K562 (cell line): ENCODE data around the gene MVK. TPM values are rescaled to one million over a fixed set of nuclear protein-coding genes. Genes with fewer than 3 reads are reported as not detected.

Experiments used
- ATAC-seq: fragments of 200-7000 bp; cut with Tn5 transposase; 3 replicates; pipeline ENCODE4 v1.9.1; 2020; ENCODE audit warnings: moderate library complexity
- BruUV-seq: library from RNA; stranded (reverse); fragments of 400-500 nt; replicated peaks from 2 replicates; lab custom pipeline; 2021; lab: Mats Ljungman, UMichigan
- CTCF ChIA-PET: fragments of 300-600 bp; formaldehyde crosslinking; extraction: SDS; loops from one replicate; lab custom pipeline; 2021; ENCODE audit warnings: low intra/inter-chr PET ratio; lab: Yijun Ruan, JAX
- POLR2A ChIA-PET: fragments of 300-600, 350-650 bp; sonication (Branson Sonifier 250); formaldehyde crosslinking; extraction: SDS; loops from one replicate; lab custom pipeline; 2021; ENCODE audit warnings: antibody characterized with exemption, inconsistent platforms; lab: Yijun Ruan, JAX
- DNase-seq, 4 experiments: peaks; one replicate each; pipeline versions ENCODE4 v3.0.0 to v3.0.0-alpha.2; 2011 to 2018; ENCODE audit warnings: low spot score in 3 of 4, mixed read lengths in 3 of 4; ENCODE audit errors: extremely low read depth in 1 of 4
- FAIRE-seq: peaks from 2 replicates; lab custom pipeline; 2011; peaks lifted over from hg19 to GRCh38; lab: Jason Lieb, UNC
- H2AFZ ChIP-seq: 2 replicates; pipeline ENCODE4 v1.6.0; 2011; ENCODE audit warnings: low read depth, low read length, control low read depth, inconsistent platforms
- H3K27ac ChIP-seq: fragments of 200-600 bp; 3 replicates; pipeline ENCODE4 v1.8.0; 2011; ENCODE audit warnings: low read depth, mild to moderate bottlenecking, control low read depth, inconsistent platforms, low read length, moderate library complexity, mixed read lengths; ENCODE audit errors: extremely low read depth
- H3K27me3 ChIP-seq, 2 experiments: fragments of 300-600 bp in 1 of 2; 2 replicates in 1 of 2; 3 replicates in 1 of 2; pipeline versions ENCODE4 v1.6.0 to v1.8.0; 2011; ENCODE audit warnings: inconsistent platforms in 2 of 2, low read length in 2 of 2, mild to moderate bottlenecking in 1 of 2, mixed read lengths in 1 of 2, moderate library complexity in 1 of 2; ENCODE audit not compliant: control insufficient read depth in 2 of 2, insufficient read depth in 2 of 2
- H3K36me3 ChIP-seq: fragments of 300-600 bp; 3 replicates; pipeline ENCODE4 v1.8.0; 2011; ENCODE audit warnings: mild to moderate bottlenecking, low read length, inconsistent platforms; ENCODE audit not compliant: control insufficient read depth, insufficient read depth
- H3K4me1 ChIP-seq, 2 experiments: fragments of 200-600 bp in 1 of 2; replicated peaks in 1 of 2; 2 replicates in 1 of 2; 3 replicates in 1 of 2; pipeline versions ENCODE4 v1.5.1 to v1.8.0; 2011; ENCODE audit warnings: inconsistent platforms in 2 of 2, low read length in 2 of 2, mild to moderate bottlenecking in 1 of 2, mixed read lengths in 1 of 2, moderate library complexity in 1 of 2; ENCODE audit not compliant: control insufficient read depth in 2 of 2, insufficient read depth in 2 of 2
- H3K4me2 ChIP-seq: 2 replicates; pipeline ENCODE4 v1.6.1; 2011; ENCODE audit warnings: low read length, control low read depth, inconsistent platforms, mixed read lengths; ENCODE audit not compliant: insufficient read depth
- H3K4me3 ChIP-seq: fragments of 200-600 bp; sonication (generic), shearing (Covaris generic); 2 replicates; pipeline ENCODE4 v1.5.1; 2016; ENCODE audit warnings: control low read depth, inconsistent platforms
- H3K79me2 ChIP-seq: fragments of 200-600 bp; 3 replicates; pipeline ENCODE4 v1.8.0; 2011; ENCODE audit warnings: low read length, inconsistent platforms; ENCODE audit not compliant: control insufficient read depth, insufficient read depth
- H3K9ac ChIP-seq, 2 experiments: 2 replicates each; pipeline versions ENCODE4 v1.6.0 to v1.6.1; 2011; ENCODE audit warnings: low read depth in 2 of 2, low read length in 2 of 2, control low read depth in 1 of 2, inconsistent platforms in 1 of 2, mild to moderate bottlenecking in 1 of 2, mixed read lengths in 1 of 2; ENCODE audit not compliant: insufficient read depth in 1 of 2
- H3K9me1 ChIP-seq: one replicate; pipeline ENCODE4 v1.6.0; 2011; ENCODE audit warnings: inconsistent platforms, mild to moderate bottlenecking, low read length, moderate library complexity; ENCODE audit not compliant: control insufficient read depth, insufficient read depth
- H3K9me3 ChIP-seq: replicated peaks from 2 replicates; pipeline ENCODE4 v1.5.1; 2011; ENCODE audit warnings: low read depth, low read length, inconsistent platforms; ENCODE audit not compliant: control insufficient read depth, insufficient read depth
- H4K20me1 ChIP-seq: replicated peaks from 2 replicates; pipeline ENCODE4 v1.6.1; 2011; ENCODE audit warnings: low read length, inconsistent platforms, mixed read lengths; ENCODE audit not compliant: control insufficient read depth, insufficient read depth
- BCOR ChIP-seq: fragments of 450-650 bp; IDR thresholded peaks from 2 replicates; pipeline ENCODE4 v1.6.1; 2016
- CHD2 ChIP-seq: IDR thresholded peaks from 2 replicates; pipeline ENCODE4 v1.6.1; 2011; ENCODE audit warnings: low read depth, low read length
- HLTF ChIP-seq: fragments of 450-650 bp; IDR thresholded peaks from 2 replicates; pipeline ENCODE4 v1.6.1; 2016
- NFE2 ChIP-seq: IDR thresholded peaks from 2 replicates; pipeline ENCODE4 v1.6.1; 2014; ENCODE audit warnings: antibody characterized with exemption, low read depth
- RBM25 ChIP-seq: fragments of 200-400 bp; formaldehyde crosslinking; IDR thresholded peaks from 2 replicates; pipeline ENCODE4 v1.6.1; 2018; ENCODE audit warnings: low read length, low read depth, moderate library complexity; ENCODE audit not compliant: severe bottlenecking
- ZFP36 ChIP-seq: fragments of 150-350 bp; IDR thresholded peaks from 2 replicates; pipeline ENCODE4 v1.6.1; 2018; ENCODE audit warnings: low read length, low read depth; ENCODE audit not compliant: partially characterized antibody
- WGBS: fragments of 100-300 bp; shearing (Covaris generic); methylation state at CpG from one replicate; pipeline ENCODE4 v1.1.6; 2016; ENCODE audit warnings: low coverage, mixed read lengths; ENCODE audit not compliant: insufficient coverage; ENCODE audit errors: missing lambda C conversion rate; 5-methylcytosine and 5-hydroxymethylcytosine counted together
- in situ Hi-C: fragments of 300-500 bp; cut with MboI; formaldehyde crosslinking; loops from 4 replicates; pipeline ENCODE4 v1.15.0; 2018; ENCODE audit warnings: inconsistent platforms, mixed read lengths
- intact Hi-C: fragments of 100-400 bp; cut with micrococcal nuclease; formaldehyde crosslinking; loops from 2 replicates; pipeline ENCODE4 v1.14.2; 2022
- polyA plus RNA-seq, 8 experiments: library from polyadenylated mRNA; depleted of rRNA in 4 of 8; stranded (reverse) in 5 of 8; unstranded in 3 of 8; fragments of >200 nt; fragmentation: Nextera tagmentation in 2 of 8; fragmentation: Illumina TruSeq in 1 of 8; extraction: Ambion mirVana in 2 of 8; extraction: Trizol in 1 of 8; gene quantifications; 2 replicates each; pipeline versions ENCODE4 v1.2.1 to v1.2.3, GENCODE V29; 2011 to 2014; ENCODE audit warnings: inconsistent platforms in 1 of 8, missing spikeins in 1 of 8
- total RNA-seq, 7 experiments: library from RNA; depleted of rRNA in 6 of 7; stranded (reverse); fragments of >200 nt in 6 of 7; fragmentation: Illumina TruSeq in 2 of 7; extraction: Trizol in 2 of 7; gene quantifications; 2 replicates each; pipeline versions ENCODE4 v1.2.1 to v1.2.3, GENCODE V29; 2011 to 2021; ENCODE audit warnings: low replicate concordance in 1 of 7

MVK gene
- total and polyA plus RNA-seq, 9 of the 15 experiments (the other 6 are each of a cell fraction or from before 2014, with no cell fraction given), result 0.41 to 33.6 (median 18.8) TPM

GRCh38 chr12:109638735-109639134 lies 65.1 kb downstream of the MVK start:
- intact Hi-C loops, result no loop called here
- no TSS peak for BruUV-seq

GRCh38 chr12:109639151-109639872 lies 65.7 kb downstream of the MVK start:
- H3K27ac ChIP-seq, result no peak overlapping the region
- ChIA-PET CTCF (no interaction called here), POLR2A (no interaction called here)
- H3K36me3 ChIP-seq, result no peaks in the 10 kb centered on the region
- H3K4me3 ChIP-seq, result no peak overlapping the region
- no peak overlapping the region for H3K9ac ChIP-seq
- no peak overlapping the region for H3K4me2 ChIP-seq
- no peak overlapping the region for H2AFZ ChIP-seq
- intact Hi-C loops (no loop called here), in situ Hi-C loops (no loop called here)
- no peaks in the 10 kb centered on the region for H3K4me1 ChIP-seq
- no peaks in the 10 kb centered on the region for H3K9me1 ChIP-seq
- TF ChIP-seq NFE2, result no peak
- TF ChIP-seq RBM25, result peak; percentile 72
- TF ChIP-seq CHD2, result peak; percentile 19; the same call in 1 of the 2 replicates
- peak; percentile 47; the same call in 1 of the 2 replicates for TF ChIP-seq BCOR
- ATAC-seq (no peak), DNase-seq (no peak), FAIRE-seq (no peak)
- no peaks in the 10 kb centered on the region for H3K79me2 ChIP-seq
- peaks cover under 1 to 18% of the 10 kb centered on the region in 2 experiments; a peak in 1 of 5 replicates for H3K27me3 ChIP-seq
- BruUV-seq, result no TSS peak
- H4K20me1 ChIP-seq, result peaks cover 4% of the 10 kb centered on the region; the same call in 1 of the 2 replicates
- WGBS, result 16% methylated on average over 9 of the region's 10 CpGs
- no peaks in the 10 kb centered on the region; the same call in 1 of the 2 replicates for H3K9me3 ChIP-seq

More at GRCh38 chr12:109638735-109639134, 65.1 kb downstream of the MVK start:
- WGBS, result 5% methylated on average over 4 of the region's 4 CpGs
- FAIRE-seq (no peak), ATAC-seq (no peak), DNase-seq (no peak)
- Histone ChIP-seq H2AFZ (no peak overlapping the region), H4K20me1 (peaks cover 4% of the 10 kb centered on the region; the same call in 1 of the 2 replicates), H3K4me2 (no peak overlapping the region), H3K4me3 (no peak overlapping the region), H3K9me1 (no peaks in the 10 kb centered on the region), H3K4me1 (no peaks in the 10 kb centered on the region), H3K27ac (no peak overlapping the region), H3K9ac (no peak overlapping the region), H3K27me3 (peaks cover 0 to 17% of the 10 kb centered on the region in 2 experiments; a peak in 1 of 5 replicates), H3K79me2 (no peaks in the 10 kb centered on the region), H3K36me3 (no peaks in the 10 kb centered on the region), H3K9me3 (no peaks in the 10 kb centered on the region; the same call in 1 of the 2 replicates)
- peak; percentile 88 for TF ChIP-seq ZFP36
- peak; percentile 54 for TF ChIP-seq RBM25
- no peak for TF ChIP-seq HLTF
- POLR2A ChIA-PET, result no interaction called here
- CTCF ChIA-PET, result no interaction called here
- in situ Hi-C loops, result no loop called here
